HG03095 (cell line): Measurements from ENCODE around the gene PRTN3.
"Not testable (repeated sequence)": the region's sequence is repeated elsewhere in the genome, so short reads cannot be mapped to it uniquely, and the experiment has no call there.

ENCODE experiments used
- ATAC-seq: cut with Tn5 transposase; IDR thresholded peaks from one replicate; pipeline ENCODE4 v1.9.1; 2021; ENCODE audit warnings: moderate library complexity; ENCODE audit not compliant: unreplicated experiment

The PRTN3 gene

GRCh38 chr19:843836-844545, 3.2 kb downstream of the PRTN3 start:
- ATAC-seq: no peak

- no peak for ATAC-seq
These were observed 3.8 kb downstream of the PRTN3 start for GRCh38 chr19:844546-844971.

GRCh38 chr19:845707-846521, 5.1 kb downstream of the PRTN3 start:
- ATAC-seq: no peak

DNA sequence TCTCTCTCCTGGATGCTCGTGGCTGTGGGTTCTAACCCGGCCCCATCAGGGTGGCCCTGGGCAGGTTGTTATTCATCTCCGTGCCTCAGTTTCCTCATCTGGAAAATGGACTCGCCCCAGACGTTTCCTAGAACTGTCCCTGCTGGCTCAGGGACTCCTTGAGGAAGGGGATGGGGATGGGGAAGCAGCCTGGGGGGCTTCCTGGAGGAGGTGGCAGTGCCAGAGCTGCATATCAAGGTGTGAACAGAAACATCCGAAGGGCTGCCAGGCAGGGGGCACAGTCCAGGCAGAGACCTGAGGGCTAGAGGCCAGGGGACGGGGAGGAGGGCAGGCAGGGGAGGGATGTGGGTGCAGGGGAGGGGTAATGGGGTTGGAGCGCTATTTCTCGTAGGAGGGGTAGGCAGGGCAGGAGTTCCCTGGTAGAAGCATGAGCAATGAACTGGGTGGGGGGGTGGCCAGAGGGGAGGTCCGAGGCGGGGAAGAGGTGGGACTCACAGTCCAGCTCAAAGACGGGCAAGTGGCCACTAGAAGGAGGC, 7.7 kb downstream of the PRTN3 start:
- ATAC-seq: no peak

DNA sequence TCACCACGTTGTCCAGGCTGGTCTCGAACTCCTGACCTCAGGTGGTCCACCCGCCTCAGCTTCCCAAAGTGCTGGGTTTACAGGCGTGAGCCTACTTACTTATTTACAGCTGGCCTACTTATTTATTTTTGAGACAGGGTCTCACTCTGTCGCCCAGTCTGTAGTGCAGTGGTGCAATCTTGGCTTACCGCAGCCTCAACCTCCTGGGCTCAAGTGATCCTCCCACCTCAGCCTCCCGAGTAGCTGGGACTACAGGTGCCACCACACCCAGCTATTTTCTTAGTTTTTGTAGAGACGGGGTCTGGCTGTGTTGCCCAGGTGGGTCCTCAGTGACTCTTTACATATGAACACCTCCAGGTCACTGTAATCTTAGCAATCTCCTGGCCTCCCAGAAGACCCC, 8.4 kb downstream of the PRTN3 start:
- ATAC-seq: not testable (repeated sequence)

GRCh38 chr19:850221-850978, 9.6 kb downstream of the PRTN3 start:
- no peak for ATAC-seq

GRCh38 chr19:850979-851335, 10.2 kb downstream of the PRTN3 start:
- no peak for ATAC-seq

DNA sequence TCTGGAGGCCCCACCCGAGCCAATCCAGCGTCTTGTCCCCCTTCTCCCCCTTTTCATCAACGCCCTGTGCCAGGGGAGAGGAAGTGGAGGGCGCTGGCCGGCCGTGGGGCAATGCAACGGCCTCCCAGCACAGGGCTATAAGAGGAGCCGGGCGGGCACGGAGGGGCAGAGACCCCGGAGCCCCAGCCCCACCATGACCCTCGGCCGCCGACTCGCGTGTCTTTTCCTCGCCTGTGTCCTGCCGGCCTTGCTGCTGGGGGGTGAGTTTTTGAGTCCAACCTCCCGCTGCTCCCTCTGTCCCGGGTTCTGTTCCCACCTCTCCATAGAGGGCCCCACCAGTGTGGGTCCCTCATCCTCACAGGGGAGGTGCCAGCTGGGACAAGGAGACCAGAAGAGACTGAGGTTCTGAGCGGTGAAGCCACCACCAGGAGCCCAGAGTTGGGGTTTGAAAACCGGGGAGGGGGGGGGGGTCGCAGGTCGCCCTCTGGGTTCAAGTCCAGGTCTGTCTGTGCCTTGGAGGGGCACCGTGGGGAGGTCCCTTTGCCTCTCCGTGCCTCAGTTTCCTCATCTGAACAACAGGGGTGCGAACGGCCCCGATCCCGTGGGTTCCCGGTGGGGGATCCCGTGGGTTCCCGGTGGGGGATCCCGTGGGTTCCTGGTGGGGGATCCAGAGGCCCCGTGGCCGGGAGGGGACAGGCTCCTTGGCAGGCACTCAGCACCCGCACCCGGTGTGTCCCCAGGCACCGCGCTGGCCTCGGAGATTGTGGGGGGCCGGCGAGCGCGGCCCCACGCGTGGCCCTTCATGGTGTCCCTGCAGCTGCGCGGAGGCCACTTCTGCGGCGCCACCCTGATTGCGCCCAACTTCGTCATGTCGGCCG, 11.6 kb downstream of the PRTN3 start, which contains the start of gene ELANE:
Gene ELANE (plus strand): TSS at position 168 of the 878 bp plus-strand sequence. CDS start 26 bp downstream, at position 194.
- ATAC-seq: no peak

DNA sequence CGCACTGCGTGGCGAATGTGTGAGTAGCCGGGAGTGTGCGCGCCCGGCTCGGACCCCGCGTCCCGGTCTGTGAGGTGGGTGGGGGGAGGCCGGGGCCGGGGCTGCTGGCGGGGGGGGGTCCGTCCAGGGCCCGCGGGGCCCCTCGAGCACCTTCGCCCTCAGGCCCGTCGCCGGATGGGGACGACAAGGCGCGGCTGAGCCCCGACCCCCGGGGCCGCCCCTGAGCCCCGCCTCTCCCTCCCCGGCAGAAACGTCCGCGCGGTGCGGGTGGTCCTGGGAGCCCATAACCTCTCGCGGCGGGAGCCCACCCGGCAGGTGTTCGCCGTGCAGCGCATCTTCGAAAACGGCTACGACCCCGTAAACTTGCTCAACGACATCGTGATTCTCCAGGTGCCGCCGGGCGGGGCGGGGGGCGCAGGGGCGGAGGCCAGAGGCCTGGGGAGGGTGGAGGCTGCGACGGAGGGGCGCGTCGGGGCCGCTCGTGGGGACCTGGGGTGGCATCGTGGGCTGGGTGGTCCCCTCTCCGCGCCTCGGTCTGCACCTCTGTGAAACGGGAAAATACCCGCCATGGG, 12.3 kb downstream of the PRTN3 start:
- ATAC-seq: no peak

GRCh38 chr19:853614-854220, 12.9 kb downstream of the PRTN3 start:
- ATAC-seq: not testable (repeated sequence)

DNA sequence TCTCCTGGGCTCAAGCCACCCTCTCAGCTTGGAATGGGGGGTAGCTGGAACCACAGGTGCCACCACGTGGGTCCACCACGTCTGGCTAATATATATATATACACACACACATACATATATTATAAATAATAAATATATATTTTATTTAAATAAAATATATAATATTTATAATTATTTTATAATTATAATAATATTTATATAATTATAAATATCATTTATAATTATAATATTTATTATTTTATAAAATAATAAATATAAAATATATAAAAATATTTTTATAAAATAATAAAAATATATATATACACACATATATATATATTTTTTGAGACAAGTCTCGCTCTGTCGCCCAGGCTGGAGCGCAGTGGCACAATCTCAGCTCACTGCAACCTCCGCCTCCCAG, 13.8 kb downstream of the PRTN3 start:
- no peak for ATAC-seq

- ATAC-seq: no peak
These were observed 14.3 kb downstream of the PRTN3 start for GRCh38 chr19:855142-855541.

GRCh38 chr19:855566-856120, 14.8 kb downstream of the PRTN3 start:
- ATAC-seq: no peak

DNA sequence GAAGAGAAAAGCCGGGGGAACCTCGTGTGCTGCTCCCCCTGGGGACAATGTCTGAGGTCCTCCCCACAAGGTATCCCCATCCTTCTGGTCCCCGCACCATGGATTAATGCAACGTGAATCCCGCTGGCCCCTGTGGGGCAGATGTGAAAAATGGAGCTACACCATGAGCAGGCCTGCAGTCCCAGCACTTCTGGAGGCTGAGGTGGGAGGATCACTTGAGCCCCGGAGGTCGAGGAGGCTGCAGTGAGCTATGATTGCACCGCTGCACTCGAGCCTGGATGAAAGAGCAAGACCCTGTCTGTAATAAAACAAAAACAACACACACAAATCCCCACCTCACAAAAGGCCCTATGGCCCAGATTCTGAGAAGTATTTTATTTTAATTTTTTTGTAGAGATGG, 17.5 kb downstream of the PRTN3 start:
- ATAC-seq: no peak

GRCh38 chr19:858868-859843, 18.4 kb downstream of the PRTN3 start, which contains the start of gene CFD:
Gene CFD (plus strand): TSS chr19:859664. CDS start chr19:859690, 26 bp downstream.
- ATAC-seq: no peak

GRCh38 chr19:861141-861755, 20.4 kb downstream of the PRTN3 start:
- no peak for ATAC-seq

- ATAC-seq: no peak
These were observed 21.2 kb downstream of the PRTN3 start for GRCh38 chr19:861756-862580.
